Measurements from ENCODE around the gene SPTBN2.

Gene SPTBN2

DNA sequence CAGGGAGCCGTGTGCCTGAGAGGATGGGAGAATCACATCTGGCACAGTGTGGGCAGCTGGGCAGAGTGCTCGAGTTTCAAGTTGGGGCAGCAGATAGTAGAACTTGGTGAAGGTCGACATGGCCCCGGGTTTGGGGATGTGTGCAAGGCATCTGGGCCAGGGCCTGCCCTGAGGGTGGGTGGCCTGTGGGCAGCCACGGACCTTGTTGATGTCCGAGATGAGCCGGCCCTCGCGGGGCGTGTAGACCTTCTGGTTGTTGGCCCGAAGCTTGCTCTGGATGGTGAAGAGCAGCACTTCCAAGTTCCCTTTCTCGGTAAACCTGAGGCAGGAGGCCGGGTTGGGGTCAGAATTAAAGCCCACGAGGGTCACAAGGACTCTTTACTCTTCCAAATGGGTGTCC lies 20.3 kb downstream of the SPTBN2 start:
- no peaks in the 10 kb centered on the region for H3K36me3 ChIP-seq (ENCODE audit: insufficient read depth, low read length)
- DNase-seq: no peak
- no peaks in the 10 kb centered on the region for H4K20me1 ChIP-seq (ENCODE audit: insufficient read depth, low read length)
- H2AFZ ChIP-seq (ENCODE audit: low read depth, low read length): no peak overlapping the region
- no peak overlapping the region for H3K4me2 ChIP-seq (ENCODE audit: insufficient read depth, low read length)
- H3K27ac ChIP-seq (ENCODE audit: low read length): no peak overlapping the region
- no peak overlapping the region for H3K4me3 ChIP-seq (ENCODE audit: low read depth in 1 of 2, low read length in 2 of 2)
- no peaks in the 10 kb centered on the region; the same call in 1 of the 2 replicates for H3K4me1 ChIP-seq (ENCODE audit: insufficient read depth, low read length)
- TF ChIP-seq, protein P1, sequence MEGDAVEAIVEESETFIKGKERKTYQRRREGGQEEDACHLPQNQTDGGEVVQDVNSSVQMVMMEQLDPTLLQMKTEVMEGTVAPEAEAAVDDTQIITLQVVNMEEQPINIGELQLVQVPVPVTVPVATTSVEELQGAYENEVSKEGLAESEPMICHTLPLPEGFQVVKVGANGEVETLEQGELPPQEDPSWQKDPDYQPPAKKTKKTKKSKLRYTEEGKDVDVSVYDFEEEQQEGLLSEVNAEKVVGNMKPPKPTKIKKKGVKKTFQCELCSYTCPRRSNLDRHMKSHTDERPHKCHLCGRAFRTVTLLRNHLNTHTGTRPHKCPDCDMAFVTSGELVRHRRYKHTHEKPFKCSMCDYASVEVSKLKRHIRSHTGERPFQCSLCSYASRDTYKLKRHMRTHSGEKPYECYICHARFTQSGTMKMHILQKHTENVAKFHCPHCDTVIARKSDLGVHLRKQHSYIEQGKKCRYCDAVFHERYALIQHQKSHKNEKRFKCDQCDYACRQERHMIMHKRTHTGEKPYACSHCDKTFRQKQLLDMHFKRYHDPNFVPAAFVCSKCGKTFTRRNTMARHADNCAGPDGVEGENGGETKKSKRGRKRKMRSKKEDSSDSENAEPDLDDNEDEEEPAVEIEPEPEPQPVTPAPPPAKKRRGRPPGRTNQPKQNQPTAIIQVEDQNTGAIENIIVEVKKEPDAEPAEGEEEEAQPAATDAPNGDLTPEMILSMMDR (IDR thresholded peaks at IDR 0.05; ENCODE audit: borderline replicate concordance, extremely low read depth, low read length, poor library complexity, severe bottlenecking): no peak
- TF ChIP-seq EZH2 (IDR thresholded peaks at IDR 0.05; ENCODE audit: borderline replicate concordance, low read depth, low read length, severe bottlenecking): no peak
- no peak overlapping the region for H3K9ac ChIP-seq (ENCODE audit: low read depth, low read length)
- H3K27me3 ChIP-seq (ENCODE audit: insufficient read depth, low read length, poor library complexity): no peaks in the 10 kb centered on the region
- no peaks in the 10 kb centered on the region for H3K9me3 ChIP-seq (ENCODE audit: insufficient read depth, low read length, severe bottlenecking)
- H3K79me2 ChIP-seq (ENCODE audit: insufficient read depth, low read length): no peaks in the 10 kb centered on the region
- ATAC-seq (ENCODE audit: insufficient read depth, low read depth): no peak

DNA sequence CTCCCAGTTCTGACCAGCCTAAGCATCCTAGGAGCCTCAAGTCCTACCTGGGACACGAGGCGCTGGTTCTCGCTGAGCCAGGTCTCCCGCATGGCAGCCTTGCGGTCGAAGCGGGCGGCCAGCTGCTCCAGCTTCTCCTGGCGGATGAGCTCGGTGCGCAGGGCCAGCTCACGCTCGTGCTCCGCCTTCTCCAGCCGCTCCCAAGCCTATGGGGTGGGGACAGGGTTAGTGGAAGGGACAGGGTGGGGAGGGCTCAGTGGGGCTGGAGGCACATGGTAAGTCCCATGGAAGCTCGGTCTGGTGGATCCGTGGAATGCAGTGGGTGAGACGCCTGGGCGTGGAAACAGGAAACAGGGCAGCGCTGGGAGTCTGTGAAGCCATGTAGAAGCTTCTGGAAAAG lies 20.9 kb downstream of the SPTBN2 start:
- Histone ChIP-seq H3K4me3 (ENCODE audit: low read depth in 1 of 2, low read length in 2 of 2) (no peak overlapping the region), H3K36me3 (ENCODE audit: insufficient read depth, low read length) (no peaks in the 10 kb centered on the region), H4K20me1 (ENCODE audit: insufficient read depth, low read length) (no peaks in the 10 kb centered on the region), H3K27me3 (ENCODE audit: insufficient read depth, low read length, poor library complexity) (no peaks in the 10 kb centered on the region), H3K79me2 (ENCODE audit: insufficient read depth, low read length) (no peaks in the 10 kb centered on the region), H2AFZ (ENCODE audit: low read depth, low read length) (no peak overlapping the region), H3K27ac (ENCODE audit: low read length) (no peak overlapping the region), H3K4me1 (ENCODE audit: insufficient read depth, low read length) (no peaks in the 10 kb centered on the region; the same call in 1 of the 2 replicates), H3K9me3 (ENCODE audit: insufficient read depth, low read length, severe bottlenecking) (no peaks in the 10 kb centered on the region), H3K4me2 (ENCODE audit: insufficient read depth, low read length) (no peak overlapping the region), H3K9ac (ENCODE audit: low read depth, low read length) (no peak overlapping the region)
- no peak for TF ChIP-seq EZH2 (IDR thresholded peaks at IDR 0.05; ENCODE audit: borderline replicate concordance, low read depth, low read length, severe bottlenecking)
- TF ChIP-seq, protein P1 (IDR thresholded peaks at IDR 0.05; ENCODE audit: borderline replicate concordance, extremely low read depth, low read length, poor library complexity, severe bottlenecking): no peak
- DNase-seq: no peak
- no peak for ATAC-seq (ENCODE audit: insufficient read depth, low read depth)

DNA sequence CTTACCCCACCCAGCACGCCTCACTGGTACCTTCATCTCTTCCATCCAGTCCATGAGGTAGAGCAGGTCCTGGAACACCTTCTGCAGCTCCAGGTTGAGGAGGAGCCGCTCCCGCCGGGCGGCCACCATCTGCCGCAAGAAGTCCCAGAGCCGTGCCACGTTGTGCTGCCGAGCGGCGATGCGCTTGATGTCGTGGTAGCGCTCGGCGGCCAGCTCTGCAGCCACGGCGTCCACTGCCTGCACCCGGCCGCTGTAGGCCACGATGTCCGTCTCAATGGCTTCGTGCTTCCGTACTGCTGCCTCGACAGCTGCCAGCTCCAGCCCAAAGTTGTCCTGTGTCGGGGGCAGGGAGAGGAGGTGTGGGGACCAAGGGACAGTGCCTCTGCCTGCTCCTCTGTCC lies 21.5 kb downstream of the SPTBN2 start:
- Histone ChIP-seq H3K9ac (ENCODE audit: low read depth, low read length) (no peak overlapping the region), H3K4me3 (ENCODE audit: low read depth in 1 of 2, low read length in 2 of 2) (no peak overlapping the region), H3K4me2 (ENCODE audit: insufficient read depth, low read length) (no peak overlapping the region), H3K9me3 (ENCODE audit: insufficient read depth, low read length, severe bottlenecking) (no peaks in the 10 kb centered on the region), H3K36me3 (ENCODE audit: insufficient read depth, low read length) (no peaks in the 10 kb centered on the region), H3K4me1 (ENCODE audit: insufficient read depth, low read length) (no peaks in the 10 kb centered on the region; the same call in 1 of the 2 replicates), H3K27ac (ENCODE audit: low read length) (no peak overlapping the region), H3K79me2 (ENCODE audit: insufficient read depth, low read length) (no peaks in the 10 kb centered on the region), H4K20me1 (ENCODE audit: insufficient read depth, low read length) (no peaks in the 10 kb centered on the region), H3K27me3 (ENCODE audit: insufficient read depth, low read length, poor library complexity) (no peaks in the 10 kb centered on the region), H2AFZ (ENCODE audit: low read depth, low read length) (no peak overlapping the region)
- no peak for TF ChIP-seq EZH2 (IDR thresholded peaks at IDR 0.05; ENCODE audit: borderline replicate concordance, low read depth, low read length, severe bottlenecking)
- TF ChIP-seq, protein P1 (IDR thresholded peaks at IDR 0.05; ENCODE audit: borderline replicate concordance, extremely low read depth, low read length, poor library complexity, severe bottlenecking): no peak
- ATAC-seq (ENCODE audit: insufficient read depth, low read depth) (no peak), DNase-seq (no peak)

DNA sequence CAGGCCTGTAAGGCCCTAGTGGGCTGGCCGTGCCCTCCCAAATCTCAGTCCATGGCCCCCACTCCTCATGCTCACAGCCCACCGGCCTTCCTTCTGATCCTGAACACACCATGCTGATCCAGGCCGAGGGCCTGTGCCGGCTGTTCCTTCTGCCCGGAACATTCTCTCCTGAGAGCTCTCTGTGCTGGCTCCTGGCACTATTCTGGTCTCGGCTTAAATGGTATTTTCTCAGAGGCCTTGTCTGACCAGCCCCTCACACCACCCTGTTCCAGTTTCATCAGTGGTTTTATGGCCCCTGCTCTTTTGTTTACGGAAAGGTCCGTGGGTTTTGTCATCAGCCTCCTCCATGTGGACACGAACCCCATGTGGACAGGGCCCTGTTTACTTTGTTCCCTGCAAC lies 22.0 kb downstream of the SPTBN2 start:
- Histone ChIP-seq H3K27me3 (ENCODE audit: insufficient read depth, low read length, poor library complexity) (no peaks in the 10 kb centered on the region), H3K9me3 (ENCODE audit: insufficient read depth, low read length, severe bottlenecking) (no peaks in the 10 kb centered on the region), H3K27ac (ENCODE audit: low read length) (no peak overlapping the region), H3K4me2 (ENCODE audit: insufficient read depth, low read length) (no peak overlapping the region), H2AFZ (ENCODE audit: low read depth, low read length) (no peak overlapping the region), H3K79me2 (ENCODE audit: insufficient read depth, low read length) (no peaks in the 10 kb centered on the region), H3K4me1 (ENCODE audit: insufficient read depth, low read length) (no peaks in the 10 kb centered on the region; the same call in 1 of the 2 replicates), H3K4me3 (ENCODE audit: low read depth in 1 of 2, low read length in 2 of 2) (no peak overlapping the region), H3K9ac (ENCODE audit: low read depth, low read length) (no peak overlapping the region), H3K36me3 (ENCODE audit: insufficient read depth, low read length) (no peaks in the 10 kb centered on the region), H4K20me1 (ENCODE audit: insufficient read depth, low read length) (no peaks in the 10 kb centered on the region)
- DNase-seq (no peak), ATAC-seq (ENCODE audit: insufficient read depth, low read depth) (no peak)
- TF ChIP-seq, protein P1 (IDR thresholded peaks at IDR 0.05; ENCODE audit: borderline replicate concordance, extremely low read depth, low read length, poor library complexity, severe bottlenecking): no peak
- TF ChIP-seq EZH2 (IDR thresholded peaks at IDR 0.05; ENCODE audit: borderline replicate concordance, low read depth, low read length, severe bottlenecking): no peak
